HG03196 (cell line): Measurements from ENCODE around the gene RANBP1.

Experiments
- ATAC-seq: cut with Tn5 transposase; IDR thresholded peaks from one replicate; pipeline ENCODE4 v1.9.1; 2021; ENCODE audit not compliant: unreplicated experiment

The RANBP1 gene

DNA sequence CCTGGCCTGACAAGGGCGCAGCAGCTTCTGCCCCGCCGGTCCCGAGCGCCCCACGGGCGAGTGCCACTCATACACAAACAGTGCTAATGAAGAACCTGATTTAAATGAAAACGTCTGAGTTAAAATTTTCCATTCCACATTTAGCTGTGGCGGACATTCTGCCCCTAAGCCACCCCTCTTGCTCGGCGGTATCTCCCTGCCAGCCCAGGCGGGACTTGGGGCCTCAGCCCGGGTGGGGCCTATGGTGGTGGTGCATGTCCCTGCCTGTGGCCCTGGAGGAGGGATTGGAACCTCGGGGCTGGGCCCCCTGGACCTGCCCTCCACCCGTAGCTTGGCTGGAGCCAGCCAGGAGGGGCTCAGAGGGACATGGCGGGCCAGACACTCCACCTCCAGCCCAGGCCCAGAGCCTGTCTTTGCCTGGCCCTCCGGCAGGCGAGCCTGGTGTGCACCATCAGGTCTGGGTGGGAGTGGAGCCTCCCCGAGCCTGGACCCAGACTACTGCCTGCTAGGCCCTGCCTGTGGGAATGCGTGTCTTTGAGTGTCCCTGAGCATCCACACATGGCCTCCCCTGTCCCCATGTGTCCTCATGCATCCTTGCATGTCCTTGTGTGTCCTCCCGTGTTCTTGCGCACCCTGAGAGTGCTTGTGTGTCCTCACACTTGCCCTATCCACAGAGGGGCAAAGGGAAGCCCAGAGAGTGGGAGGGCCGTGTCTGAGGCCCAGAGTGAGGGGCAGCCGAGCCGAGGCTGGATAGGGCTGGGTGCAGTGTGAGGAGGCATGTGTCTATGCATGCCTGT is 20.1 kb downstream of the RANBP1 start:
- no peak for ATAC-seq

GRCh38 chr22:20136603-20136873 is 20.6 kb downstream of the RANBP1 start:
- no peak for ATAC-seq

- ATAC-seq: no peak
Measured at GRCh38 chr22:20137113-20137512, 21.2 kb downstream of the RANBP1 start.

DNA sequence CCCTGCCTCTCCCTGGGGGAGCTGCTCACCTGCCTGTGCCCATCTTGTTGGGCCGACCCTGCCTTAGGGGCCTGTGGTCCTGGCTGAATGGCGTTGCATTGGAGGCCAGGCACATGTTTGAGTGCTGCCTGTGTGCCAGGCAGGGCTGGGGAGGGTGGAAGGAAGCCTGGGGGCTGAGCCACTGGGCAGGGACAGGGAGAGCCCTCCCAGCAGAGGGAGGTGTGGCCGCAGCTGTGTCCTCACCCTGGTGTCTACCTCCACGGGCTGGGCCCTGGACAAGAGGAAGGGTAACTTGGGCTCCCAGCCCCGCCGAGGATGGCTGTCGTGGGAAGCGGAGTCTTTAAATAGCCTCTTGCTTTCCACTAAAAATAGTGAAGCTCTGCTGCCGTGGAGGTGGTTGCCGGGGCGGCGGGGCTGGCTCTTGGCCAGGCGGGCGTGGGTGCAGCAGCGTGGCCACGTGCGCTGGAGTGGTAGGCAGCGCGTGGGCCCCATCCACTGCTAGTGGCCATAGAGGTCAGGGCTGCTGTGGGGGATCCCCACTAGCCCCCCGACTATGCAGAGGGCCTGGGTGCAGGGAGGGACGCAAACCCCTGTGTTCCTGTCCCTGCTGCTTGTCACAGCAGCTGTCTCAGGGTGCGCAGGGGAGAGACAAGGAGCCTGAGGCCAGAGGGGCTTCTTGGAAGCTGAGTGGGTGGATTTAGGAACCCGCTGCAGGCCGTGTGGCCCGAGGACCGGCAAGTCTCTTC is 21.9 kb downstream of the RANBP1 start:
- no peak for ATAC-seq

- ATAC-seq: no peak
Measured at GRCh38 chr22:20138417-20138738, 22.5 kb downstream of the RANBP1 start.

DNA sequence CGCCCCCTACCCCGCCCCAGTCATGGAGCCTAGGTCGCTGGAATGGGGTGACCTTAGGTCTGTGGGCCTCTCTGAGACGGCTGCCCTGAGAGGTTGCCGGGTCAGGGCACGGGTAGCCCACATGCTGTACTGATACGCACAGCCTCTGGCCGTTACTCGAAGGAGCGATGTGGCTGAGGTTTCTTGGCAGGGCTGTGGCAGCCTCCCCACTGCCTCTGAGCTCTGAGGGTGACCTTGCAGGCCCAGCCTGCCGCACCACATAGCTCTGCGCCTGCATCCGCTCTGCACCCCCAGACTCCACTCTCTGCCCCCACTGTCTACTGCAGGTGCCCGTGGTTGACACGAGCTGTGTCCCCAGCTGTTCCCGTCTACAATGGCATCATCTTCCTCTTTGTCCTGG is 23.0 kb downstream of the RANBP1 start:
- no peak for ATAC-seq

GRCh38 chr22:20139391-20140106 is 23.6 kb downstream of the RANBP1 start:
- ATAC-seq: no peak

DNA sequence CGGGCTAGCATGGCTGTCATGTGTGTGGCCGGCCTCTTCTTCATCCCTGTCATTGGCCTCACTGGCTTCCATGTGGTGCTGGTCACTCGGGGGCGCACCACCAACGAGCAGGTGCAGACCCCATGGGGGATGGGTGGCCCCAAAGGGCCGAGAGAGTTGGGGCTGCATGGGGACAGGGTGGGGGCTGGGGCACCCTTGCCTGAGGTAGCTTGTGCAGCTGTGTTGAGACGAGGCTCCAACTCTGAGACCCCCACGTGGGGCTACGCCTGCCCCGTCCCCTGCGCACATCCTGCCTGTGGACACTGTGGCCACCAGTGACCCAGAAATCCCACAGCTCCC is 24.2 kb downstream of the RANBP1 start:
- no peak for ATAC-seq

DNA sequence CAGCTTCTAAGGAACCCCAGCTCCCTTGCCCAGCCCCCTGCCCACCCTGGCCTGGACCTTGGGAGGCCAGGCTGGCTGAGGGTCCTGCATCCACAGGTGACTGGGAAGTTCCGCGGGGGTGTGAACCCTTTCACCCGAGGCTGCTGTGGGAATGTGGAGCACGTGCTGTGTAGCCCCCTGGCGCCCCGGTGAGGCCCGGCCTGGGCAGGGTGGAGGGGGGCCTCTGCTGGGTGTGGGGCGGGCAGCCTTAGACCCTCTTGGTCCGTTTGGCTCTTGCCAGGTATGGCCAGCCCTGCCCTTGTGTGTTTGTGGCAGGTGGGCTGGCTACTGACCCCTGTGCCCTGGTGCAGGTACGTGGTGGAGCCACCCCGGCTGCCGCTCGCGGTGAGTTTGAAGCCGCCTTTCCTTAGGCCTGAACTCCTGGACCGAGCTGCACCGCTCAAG is 24.6 kb downstream of the RANBP1 start:
- ATAC-seq: no peak

DNA sequence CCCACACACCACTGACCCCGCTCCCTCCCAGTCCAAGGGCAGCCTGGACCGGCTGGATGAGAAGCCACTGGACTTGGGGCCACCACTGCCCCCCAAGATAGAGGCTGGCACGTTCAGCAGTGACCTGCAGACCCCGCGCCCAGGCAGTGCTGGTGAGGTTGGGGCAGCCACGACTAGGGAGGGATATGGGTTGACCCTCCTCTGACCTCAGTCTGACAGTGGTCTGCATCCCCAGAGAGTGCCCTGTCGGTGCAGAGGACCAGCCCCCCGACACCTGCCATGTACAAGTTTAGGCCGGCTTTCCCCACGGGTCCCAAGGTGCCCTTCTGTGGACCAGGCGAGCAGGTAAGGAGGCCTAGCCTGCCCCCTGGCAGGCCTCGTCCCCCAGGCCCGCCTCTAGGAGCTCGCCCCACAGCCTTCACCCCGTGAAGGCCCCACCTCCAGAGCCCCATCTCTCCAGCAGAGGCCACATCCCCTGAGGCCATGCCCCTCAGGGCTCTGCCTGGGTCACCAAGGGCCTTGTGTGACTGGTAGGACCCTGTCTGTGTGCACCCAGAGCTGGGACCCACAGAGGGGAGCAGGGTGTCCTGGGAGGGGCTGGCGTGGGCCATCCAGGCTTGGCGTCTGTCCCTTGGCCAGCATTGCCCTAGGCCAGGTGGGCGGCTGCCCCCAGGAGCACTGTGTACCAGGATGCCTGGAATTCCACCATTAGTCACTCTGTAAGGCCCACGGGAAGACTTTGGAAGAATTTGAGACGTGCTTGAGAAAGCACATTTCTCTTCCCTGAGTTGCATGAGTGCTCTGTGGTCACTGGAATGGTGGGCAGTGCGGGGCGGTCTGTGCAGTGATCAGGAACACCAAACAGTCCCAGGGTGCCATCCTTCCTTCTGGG is 25.5 kb downstream of the RANBP1 start:
- ATAC-seq: no peak

DNA sequence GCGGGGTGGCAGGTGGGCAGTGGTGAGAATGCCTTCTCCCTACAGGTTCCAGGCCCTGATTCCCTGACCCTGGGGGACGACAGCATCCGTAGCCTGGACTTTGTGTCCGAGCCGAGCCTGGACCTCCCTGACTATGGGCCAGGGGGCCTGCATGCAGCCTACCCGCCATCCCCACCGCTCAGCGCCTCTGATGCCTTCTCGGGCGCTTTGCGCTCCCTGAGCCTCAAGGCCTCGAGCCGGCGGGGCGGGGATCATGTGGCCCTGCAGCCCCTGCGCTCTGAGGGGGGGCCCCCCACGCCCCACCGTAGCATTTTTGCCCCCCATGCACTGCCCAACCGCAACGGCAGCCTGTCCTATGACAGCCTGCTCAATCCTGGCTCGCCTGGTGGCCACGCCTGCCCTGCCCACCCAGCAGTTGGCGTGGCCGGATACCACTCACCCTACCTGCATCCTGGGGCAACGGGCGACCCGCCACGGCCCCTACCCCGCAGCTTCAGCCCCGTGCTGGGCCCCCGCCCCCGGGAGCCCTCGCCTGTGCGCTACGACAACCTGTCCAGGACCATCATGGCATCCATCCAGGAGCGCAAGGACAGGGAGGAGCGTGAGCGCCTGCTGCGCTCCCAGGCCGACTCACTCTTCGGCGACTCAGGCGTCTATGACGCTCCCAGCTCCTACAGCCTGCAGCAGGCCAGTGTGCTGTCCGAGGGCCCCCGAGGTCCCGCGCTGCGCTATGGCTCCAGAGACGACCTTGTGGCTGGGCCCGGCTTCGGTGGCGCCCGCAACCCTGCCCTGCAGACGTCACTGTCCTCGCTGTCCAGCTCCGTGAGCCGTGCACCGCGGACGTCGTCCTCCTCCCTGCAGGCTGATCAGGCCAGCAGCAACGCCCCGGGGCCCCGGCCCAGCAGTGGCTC is 27.1 kb downstream of the RANBP1 start:
- no peak for ATAC-seq

- ATAC-seq: no peak
Measured at GRCh38 chr22:20143883-20144665, 28.2 kb downstream of the RANBP1 start.

GRCh38 chr22:20145206-20145831 is 29.4 kb downstream of the RANBP1 start:
- ATAC-seq: no peak

DNA sequence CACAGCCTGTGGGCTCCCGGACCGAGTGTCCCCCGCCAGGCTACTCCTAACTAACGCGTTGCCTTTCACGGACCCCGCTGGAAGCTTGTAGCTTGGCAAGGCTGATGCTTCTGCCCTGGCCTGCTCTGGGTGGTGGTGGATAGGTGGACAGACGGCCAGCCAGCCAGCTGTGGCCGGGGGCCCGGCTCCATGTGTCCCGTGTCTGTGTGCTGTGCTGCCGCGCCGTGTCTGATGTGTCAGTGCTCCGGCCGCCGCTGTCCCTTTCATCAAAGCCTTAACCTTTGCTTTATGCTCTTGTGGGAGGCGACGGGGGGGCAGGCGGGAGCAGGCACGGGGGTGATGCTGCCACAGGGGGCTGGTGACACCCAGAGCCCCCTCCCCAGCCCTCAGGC is 29.9 kb downstream of the RANBP1 start:
- ATAC-seq: no peak

DNA sequence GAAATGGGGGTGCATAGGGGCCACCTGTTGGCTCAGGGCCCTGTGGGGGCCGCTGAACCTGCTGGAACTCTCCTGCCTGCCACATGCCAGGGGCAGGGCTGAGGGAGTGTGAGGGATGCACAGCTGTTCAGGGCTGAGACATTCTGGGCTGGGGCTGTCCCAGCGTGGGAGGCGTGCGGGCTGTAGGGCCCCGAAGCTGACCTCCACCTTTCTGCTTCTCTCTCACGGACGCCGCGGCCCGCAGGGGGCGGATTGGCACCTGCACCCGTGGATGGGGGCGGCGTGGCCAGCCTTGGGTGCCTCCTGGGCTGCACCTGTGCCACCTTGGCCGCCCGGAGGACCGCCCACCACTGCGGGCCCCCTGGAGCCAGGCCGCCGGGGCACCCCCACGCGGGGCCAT is 30.9 kb downstream of the RANBP1 start:
- ATAC-seq: no peak

- no peak for ATAC-seq
Measured at GRCh38 chr22:20147237-20147988, 31.5 kb downstream of the RANBP1 start.

DNA sequence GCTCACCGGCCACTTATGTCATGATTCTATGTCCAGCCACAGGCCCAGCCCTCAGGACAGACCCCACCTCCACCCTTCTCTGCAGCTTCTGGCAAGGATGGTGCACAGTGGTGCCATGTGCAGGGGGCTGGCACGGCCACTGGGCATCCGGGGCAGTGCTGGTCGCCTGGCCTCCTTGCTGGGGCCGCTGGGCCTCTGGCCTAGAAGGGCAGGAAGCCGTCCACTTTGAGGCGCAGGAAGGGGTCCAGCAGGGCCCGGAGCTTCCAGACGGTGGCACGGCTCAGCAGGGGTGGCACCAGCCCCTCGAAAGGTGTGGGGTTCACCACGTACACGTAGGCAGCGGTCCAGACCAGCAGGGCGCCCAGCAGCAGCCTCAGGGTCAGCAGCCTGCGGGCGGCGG is 32.5 kb downstream of the RANBP1 start:
- ATAC-seq: no peak
